Effector memory CD4-positive, alpha-beta T cell (primary cell): ENCODE data around the gene PRDM4.

Experiments used
- DNase-seq, 3 donors: peaks; one replicate each; pipeline ENCODE4 v3.0.0-alpha.2; 2020
- H3K27ac ChIP-seq: 2 replicates; pipeline ENCODE4 v1.7.0; 2013; ENCODE audit warnings: mild to moderate bottlenecking, low read length, moderate library complexity; ENCODE audit not compliant: insufficient read depth, poor library complexity, severe bottlenecking
- H3K27me3 ChIP-seq: replicated peaks from 2 replicates; pipeline ENCODE4 v1.7.0; 2013; ENCODE audit warnings: mild to moderate bottlenecking, low read length; ENCODE audit not compliant: insufficient read depth, control insufficient read depth, poor library complexity, severe bottlenecking
- H3K36me3 ChIP-seq: 2 replicates; pipeline ENCODE4 v1.7.0; 2013; ENCODE audit warnings: mild to moderate bottlenecking, low read length, moderate library complexity; ENCODE audit not compliant: control insufficient read depth, insufficient read depth
- H3K4me1 ChIP-seq: 2 replicates; pipeline ENCODE4 v1.7.0; 2013; ENCODE audit warnings: low read length, mild to moderate bottlenecking; ENCODE audit not compliant: control insufficient read depth, insufficient read depth, poor library complexity, severe bottlenecking
- H3K4me3 ChIP-seq: 2 replicates; pipeline ENCODE4 v1.7.0; 2013; ENCODE audit warnings: low read length, low read depth, mild to moderate bottlenecking; ENCODE audit not compliant: insufficient read depth, poor library complexity, severe bottlenecking
- H3K9me3 ChIP-seq: 2 replicates; pipeline ENCODE4 v1.7.0; 2013; ENCODE audit warnings: mild to moderate bottlenecking, low read length, moderate library complexity; ENCODE audit not compliant: control insufficient read depth

PRDM4 gene

DNA sequence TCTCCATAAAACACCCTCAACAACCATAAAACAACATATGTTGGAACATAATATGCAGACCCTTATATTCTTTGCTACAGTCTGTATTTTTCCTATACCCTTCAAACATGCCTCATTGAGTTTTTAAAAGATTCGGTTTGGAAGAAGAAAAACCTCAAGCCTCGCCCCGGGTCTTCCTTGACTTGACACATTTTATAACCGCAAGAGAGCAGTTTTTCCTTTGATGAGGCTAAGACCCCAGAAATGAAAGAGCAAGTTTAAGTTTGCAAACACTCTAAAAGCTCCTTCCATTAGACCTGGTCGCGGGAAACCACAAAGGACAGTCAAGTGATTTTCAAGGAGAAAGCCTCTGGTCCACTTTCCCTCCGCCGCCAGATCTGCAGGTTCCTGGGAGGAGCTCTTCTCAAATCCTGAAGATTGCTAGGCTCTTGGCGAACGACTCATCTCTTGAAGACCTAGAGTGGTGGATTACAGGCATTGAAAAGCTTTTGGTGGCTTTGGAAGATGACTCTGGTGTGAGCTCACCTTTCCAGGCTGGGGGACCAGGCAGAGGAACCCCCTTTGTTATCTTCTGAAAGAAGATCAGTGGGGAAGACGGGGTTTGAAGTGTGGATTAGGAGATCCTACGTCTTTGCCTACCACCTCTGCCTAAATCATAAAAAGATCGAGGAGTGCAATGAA is 13.6 kb upstream of the PRDM4 start, which contains the start of gene ASCL4:
Gene ASCL4, plus strand, starts transcription at position 356 of the 681 bp plus-strand sequence. CDS start 515 bp downstream, outside the sequence.
- Histone ChIP-seq H3K27me3 (no peaks in the 10 kb centered on the region), H3K9me3 (no peaks in the 10 kb centered on the region), H3K36me3 (no peaks in the 10 kb centered on the region), H3K4me1 (peaks cover 12% of the 10 kb centered on the region), H3K27ac (no peak within 1 kb of the TSS), H3K4me3 (no peak within 1 kb of the TSS)
- DNase-seq, result no peak

DNA sequence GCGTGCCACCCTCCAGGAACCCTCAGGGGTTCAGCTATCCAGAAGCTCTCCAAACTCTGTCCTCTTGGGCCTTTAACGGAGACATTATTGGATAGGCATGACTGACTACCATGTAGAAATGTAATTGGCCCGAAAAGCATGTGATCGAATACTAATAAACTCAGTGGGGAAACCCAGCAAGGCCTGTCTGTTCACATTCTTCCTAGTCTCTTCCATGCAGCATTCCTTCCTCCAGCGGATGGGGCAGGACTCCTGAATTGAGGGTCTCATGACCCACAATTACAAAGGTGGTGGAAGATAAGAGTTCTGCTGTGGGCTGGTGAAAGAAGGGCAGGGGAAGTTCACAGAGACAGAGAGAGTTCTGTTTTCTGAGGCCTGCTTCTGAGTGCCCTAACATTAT is 6.5 kb upstream of the PRDM4 start:
- DNase-seq, result no peak
- Histone ChIP-seq H3K27me3 (no peaks in the 10 kb centered on the region), H3K4me3 (no peak overlapping the region), H3K4me1 (no peaks in the 10 kb centered on the region), H3K36me3 (no peaks in the 10 kb centered on the region), H3K9me3 (no peaks in the 10 kb centered on the region), H3K27ac (no peak overlapping the region)

DNA sequence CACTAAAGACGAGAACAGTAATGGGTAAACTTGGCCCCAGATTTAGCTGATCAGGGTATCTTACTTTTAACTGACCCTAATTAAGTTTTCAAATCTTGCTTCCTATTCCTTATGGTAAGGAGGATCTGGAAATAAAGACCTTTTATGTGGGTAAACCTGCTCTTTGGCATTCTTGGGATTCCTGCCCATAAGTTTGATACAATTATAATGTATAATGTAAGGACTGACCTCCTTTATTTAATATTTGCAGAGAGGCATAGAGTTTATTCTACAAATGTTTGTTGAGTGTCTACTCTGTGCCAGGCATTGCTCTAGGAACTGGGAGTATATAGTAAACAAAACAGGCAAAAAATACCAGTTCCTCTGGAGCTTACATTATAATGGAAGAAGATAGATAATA is 4.4 kb upstream of the PRDM4 start:
- Histone ChIP-seq H3K27ac (no peak overlapping the region), H3K9me3 (no peaks in the 10 kb centered on the region), H3K36me3 (no peaks in the 10 kb centered on the region), H3K27me3 (no peaks in the 10 kb centered on the region), H3K4me3 (no peak overlapping the region), H3K4me1 (peaks cover 8% of the 10 kb centered on the region)
- DNase-seq, result no peak

DNA sequence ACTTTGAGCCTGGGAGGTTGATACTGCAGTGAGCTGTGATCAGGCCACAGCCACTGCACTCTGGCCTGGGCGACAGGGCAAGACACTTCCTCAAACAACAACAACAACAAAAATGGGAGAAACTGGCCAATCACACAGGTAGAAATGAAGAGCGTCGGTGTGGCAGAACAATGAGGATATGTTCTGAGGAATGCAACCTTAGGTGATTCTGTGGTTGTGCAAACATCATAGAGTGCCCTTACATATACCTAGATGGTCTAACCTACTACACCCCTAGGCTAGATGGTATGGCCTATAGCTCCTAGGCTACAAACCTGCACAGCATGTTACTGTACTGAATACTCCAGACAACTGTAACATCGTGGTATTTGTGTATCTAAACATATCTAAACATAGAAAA is 3.7 kb upstream of the PRDM4 start:
- no peaks in the 10 kb centered on the region for H3K9me3 ChIP-seq
- H3K27me3 ChIP-seq, result no peaks in the 10 kb centered on the region
- no peak overlapping the region for H3K27ac ChIP-seq
- no peak overlapping the region for H3K4me3 ChIP-seq
- no peak for DNase-seq
- no peaks in the 10 kb centered on the region for H3K36me3 ChIP-seq
- H3K4me1 ChIP-seq, result peaks cover 14% of the 10 kb centered on the region

DNA sequence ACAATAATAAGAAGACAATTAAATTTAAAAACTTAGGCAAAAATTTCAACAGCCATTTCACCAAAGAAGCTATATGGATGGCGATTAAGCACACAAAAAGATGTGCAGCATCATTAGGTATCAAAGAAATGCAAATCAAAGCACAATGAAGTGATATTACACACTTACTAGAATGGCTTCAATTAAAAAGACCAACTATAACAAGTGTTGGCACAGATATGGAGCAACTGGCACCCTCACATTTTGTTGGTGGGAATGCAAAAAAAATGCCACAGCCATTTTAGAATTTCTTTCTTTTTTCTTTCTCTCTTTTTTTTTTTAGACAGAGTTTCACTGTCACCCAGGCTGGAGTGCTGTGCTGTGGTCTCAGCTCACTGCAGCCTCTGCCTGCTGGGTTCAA is 1.9 kb upstream of the PRDM4 start:
- H3K9me3 ChIP-seq, result no peaks in the 10 kb centered on the region
- H3K4me1 ChIP-seq, result peaks cover 24% of the 10 kb centered on the region
- no peak for DNase-seq
- H3K36me3 ChIP-seq, result no peaks in the 10 kb centered on the region
- no peaks in the 10 kb centered on the region for H3K27me3 ChIP-seq
- no peak overlapping the region for H3K4me3 ChIP-seq
- H3K27ac ChIP-seq, result no peak overlapping the region

DNA sequence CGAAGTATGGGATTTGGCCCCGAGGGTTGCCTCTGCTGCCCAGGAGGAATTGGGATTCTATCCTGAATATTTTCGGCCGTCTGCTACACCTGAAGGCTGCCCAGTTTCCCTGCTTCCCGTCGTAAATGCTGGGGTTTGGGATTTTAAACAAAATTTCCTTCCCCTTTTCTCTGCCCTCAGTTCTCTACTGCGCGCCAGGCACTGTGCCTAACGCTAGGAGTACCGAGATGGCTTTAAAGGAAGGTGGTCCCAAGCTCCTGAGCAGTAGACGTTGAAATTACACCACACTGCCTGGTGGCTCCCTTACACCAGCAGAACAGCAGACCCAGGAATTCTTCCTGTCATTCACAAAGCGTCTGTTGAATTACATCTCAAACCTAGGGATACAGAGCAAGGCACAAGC is 566 bp upstream of the PRDM4 start:
- Histone ChIP-seq H3K27ac (peak overlapping the region; percentile 72), H3K36me3 (peaks cover 13% of the 10 kb centered on the region), H3K9me3 (no peaks in the 10 kb centered on the region), H3K4me3 (peak overlapping the region; percentile 71), H3K27me3 (no peaks in the 10 kb centered on the region), H3K4me1 (peaks cover 24% of the 10 kb centered on the region)
- DNase-seq, result no peak

DNA sequence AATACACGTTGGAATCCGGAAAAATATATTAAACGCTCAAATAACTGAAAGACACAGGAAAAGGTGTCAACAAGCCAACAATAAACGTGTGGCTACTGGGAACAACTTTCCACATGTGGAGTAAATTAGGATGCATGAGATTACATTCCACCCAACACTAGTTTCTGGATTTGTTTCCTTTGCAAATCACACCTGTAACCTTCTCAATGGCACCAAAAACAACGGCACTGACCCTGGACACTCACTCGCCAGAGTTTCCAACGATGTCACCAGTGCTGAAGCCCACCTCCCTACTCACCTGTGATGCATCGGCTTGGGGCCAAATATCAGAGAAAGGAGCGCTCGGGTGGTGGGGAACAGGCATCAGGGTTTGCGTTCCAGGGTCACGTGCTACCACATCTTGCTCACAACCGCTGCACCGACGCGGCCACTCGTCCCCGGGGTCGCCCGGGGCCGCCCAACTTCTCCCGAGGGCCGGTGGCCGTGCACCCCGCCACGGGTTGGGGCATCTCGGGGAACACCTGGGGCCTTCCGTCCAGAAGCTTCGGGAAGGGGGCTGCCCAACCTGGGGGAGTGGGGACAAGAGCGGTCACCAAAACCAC is 629 bp downstream of the PRDM4 start:
- Histone ChIP-seq H3K27ac (peak overlapping the region; percentile 72), H3K9me3 (no peaks in the 10 kb centered on the region), H3K4me1 (peaks cover 24% of the 10 kb centered on the region), H3K27me3 (no peaks in the 10 kb centered on the region), H3K4me3 (peak overlapping the region; percentile 71), H3K36me3 (peaks cover 25% of the 10 kb centered on the region)
- DNase-seq, result peak in 2 of 3 donors; percentile 12 to 14

DNA sequence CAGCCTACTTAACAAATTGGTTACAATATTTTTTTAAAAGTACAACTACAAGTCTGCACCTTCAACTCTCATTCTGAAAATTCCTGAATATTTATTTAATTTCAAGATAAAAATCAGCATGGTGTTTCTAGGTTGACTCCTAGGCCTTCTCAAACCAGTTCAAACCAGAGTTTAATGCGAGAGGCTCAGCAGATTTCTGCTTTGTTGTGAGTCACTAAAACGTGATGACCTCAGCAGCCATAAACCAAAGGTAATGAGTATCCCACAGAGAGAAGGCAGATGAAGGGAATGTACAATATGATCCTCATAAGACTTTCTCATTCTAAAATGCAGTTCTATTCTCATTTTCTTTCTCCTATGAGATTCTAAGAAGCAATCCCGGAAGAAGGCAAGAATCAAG is 1.5 kb downstream of the PRDM4 start:
- no peak overlapping the region for H3K27ac ChIP-seq
- no peak for DNase-seq
- no peaks in the 10 kb centered on the region for H3K27me3 ChIP-seq
- H3K9me3 ChIP-seq, result no peaks in the 10 kb centered on the region
- peaks cover 34% of the 10 kb centered on the region for H3K36me3 ChIP-seq
- H3K4me1 ChIP-seq, result peaks cover 24% of the 10 kb centered on the region
- peak overlapping the region; percentile 71 for H3K4me3 ChIP-seq

DNA sequence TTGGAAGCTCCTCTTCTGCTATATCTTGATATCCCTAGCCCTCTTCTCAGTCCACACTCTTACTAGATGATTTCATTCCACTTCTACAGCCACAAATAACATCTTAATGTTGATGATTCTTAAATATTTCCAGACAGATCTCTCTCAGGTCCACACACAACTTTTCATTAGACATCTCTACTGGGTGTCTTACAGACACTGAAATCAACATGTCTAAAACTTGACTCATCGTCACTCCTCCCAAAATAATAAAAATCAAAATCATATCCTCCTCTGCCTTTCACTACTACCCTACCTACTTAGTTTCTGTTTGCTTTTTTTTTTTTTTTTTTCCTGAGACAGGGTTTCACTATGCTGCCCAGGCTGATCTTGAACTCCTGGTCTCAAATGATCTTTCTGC is 11.9 kb downstream of the PRDM4 start:
- no peak for DNase-seq
- Histone ChIP-seq H3K36me3 (peaks cover 74% of the 10 kb centered on the region), H3K27me3 (no peaks in the 10 kb centered on the region), H3K27ac (no peak overlapping the region), H3K4me1 (peaks cover 3% of the 10 kb centered on the region), H3K9me3 (no peaks in the 10 kb centered on the region), H3K4me3 (no peak overlapping the region)

DNA sequence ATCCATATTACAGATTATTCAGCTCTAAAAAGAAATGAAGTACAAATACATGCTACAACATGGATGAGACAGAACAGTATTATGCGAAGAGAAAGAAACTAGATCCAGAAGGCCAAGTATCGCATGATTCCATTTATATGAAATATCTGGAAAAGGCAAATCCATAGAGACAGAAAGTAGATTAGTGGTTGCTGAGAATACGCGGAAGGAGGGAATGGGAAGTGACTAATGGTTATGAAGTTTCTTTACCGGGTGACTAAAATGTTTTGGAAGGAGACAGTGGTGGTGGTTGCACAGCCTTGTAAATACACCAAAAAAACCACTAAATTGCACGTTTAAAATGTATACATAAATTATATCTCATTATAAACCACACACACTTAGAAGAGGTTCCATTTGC is 12.5 kb downstream of the PRDM4 start:
- peaks cover 75% of the 10 kb centered on the region for H3K36me3 ChIP-seq
- no peaks in the 10 kb centered on the region for H3K27me3 ChIP-seq
- no peak overlapping the region for H3K27ac ChIP-seq
- no peak for DNase-seq
- no peak overlapping the region for H3K4me3 ChIP-seq
- no peaks in the 10 kb centered on the region for H3K9me3 ChIP-seq
- peaks cover 3% of the 10 kb centered on the region for H3K4me1 ChIP-seq
